ENCODE results near the gene CDH11.

DNA sequence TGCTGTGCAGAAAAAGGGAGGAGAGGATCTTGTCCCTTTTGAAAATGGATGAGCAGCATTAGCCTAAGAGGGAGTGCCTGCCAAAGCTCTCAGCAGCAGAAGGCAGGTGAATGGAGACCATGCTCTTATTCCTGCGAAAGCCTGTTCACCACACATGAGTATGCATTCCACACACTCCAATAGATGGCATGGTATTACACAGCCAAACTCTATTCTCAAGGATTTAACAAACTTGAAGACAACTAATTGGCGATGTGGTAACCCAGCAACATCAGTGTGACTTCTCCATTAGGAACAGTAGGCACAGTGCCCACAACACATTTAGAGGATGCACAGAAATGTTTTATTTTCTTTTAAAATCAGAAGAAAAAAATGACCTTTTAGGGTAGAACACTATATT, 77.8 kb downstream of the CDH11 start:
- no peak for TF ChIP-seq POLR2A (IDR thresholded peaks at IDR 0.05)
- TF ChIP-seq, protein P1, sequence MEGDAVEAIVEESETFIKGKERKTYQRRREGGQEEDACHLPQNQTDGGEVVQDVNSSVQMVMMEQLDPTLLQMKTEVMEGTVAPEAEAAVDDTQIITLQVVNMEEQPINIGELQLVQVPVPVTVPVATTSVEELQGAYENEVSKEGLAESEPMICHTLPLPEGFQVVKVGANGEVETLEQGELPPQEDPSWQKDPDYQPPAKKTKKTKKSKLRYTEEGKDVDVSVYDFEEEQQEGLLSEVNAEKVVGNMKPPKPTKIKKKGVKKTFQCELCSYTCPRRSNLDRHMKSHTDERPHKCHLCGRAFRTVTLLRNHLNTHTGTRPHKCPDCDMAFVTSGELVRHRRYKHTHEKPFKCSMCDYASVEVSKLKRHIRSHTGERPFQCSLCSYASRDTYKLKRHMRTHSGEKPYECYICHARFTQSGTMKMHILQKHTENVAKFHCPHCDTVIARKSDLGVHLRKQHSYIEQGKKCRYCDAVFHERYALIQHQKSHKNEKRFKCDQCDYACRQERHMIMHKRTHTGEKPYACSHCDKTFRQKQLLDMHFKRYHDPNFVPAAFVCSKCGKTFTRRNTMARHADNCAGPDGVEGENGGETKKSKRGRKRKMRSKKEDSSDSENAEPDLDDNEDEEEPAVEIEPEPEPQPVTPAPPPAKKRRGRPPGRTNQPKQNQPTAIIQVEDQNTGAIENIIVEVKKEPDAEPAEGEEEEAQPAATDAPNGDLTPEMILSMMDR (IDR thresholded peaks at IDR 0.05) = no peak
